Measurements from ENCODE around the gene EIF2S3B.

EIF2S3B gene

DNA sequence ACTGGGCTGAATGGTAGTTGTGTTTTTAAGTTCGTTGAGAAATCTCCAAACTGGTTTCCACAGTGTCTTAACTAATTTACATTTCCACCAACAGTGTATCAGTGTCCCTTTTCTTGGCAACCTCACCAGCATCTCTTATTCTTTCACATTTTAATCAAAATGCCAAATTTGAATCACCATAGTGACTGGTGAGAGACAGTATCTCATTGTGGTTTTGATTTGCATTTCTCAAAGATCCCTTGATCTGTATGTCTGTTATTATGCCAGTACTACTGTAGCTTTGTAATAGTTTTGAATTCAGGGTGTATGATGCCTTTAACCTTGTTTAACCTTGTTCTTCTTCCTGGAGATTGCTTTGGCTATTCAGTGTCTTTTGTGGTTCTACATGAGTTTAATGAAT, 2.2 kb upstream of the EIF2S3B start:
- H3K27ac ChIP-seq (ENCODE audit: low read depth, low read length) = no peak overlapping the region

GRCh38 chr12:10511756-10512355, 6.2 kb downstream of the EIF2S3B start:
- Histone ChIP-seq H3K9ac (ENCODE audit: low read depth, low read length) (no peak overlapping the region), H3K27ac (ENCODE audit: low read depth, low read length) (no peak overlapping the region), H3K4me3 (ENCODE audit: low read length) (no peak overlapping the region), H3K36me3 (ENCODE audit: insufficient read depth, low read length) (no peaks in the 10 kb centered on the region), H3K4me1 (ENCODE audit: insufficient read depth, low read length) (no peaks in the 10 kb centered on the region), H3K27me3 (ENCODE audit: insufficient read depth, low read length) (no peaks in the 10 kb centered on the region), H3K9me3 (ENCODE audit: insufficient read depth, low read depth, low read length) (no peaks in the 10 kb centered on the region)
- 83% methylated on average over 5 of the region's 5 CpGs for WGBS

More for the DNA sequence above, 2.2 kb upstream of the EIF2S3B start:
- Histone ChIP-seq H3K9me3 (ENCODE audit: insufficient read depth, low read depth, low read length) (no peaks in the 10 kb centered on the region), H3K4me1 (ENCODE audit: insufficient read depth, low read length) (no peaks in the 10 kb centered on the region), H3K4me3 (ENCODE audit: low read length) (no peak overlapping the region), H3K27me3 (ENCODE audit: insufficient read depth, low read length) (no peaks in the 10 kb centered on the region), H3K36me3 (ENCODE audit: insufficient read depth, low read length) (no peaks in the 10 kb centered on the region), H3K9ac (ENCODE audit: low read depth, low read length) (no peak overlapping the region)
- 100% methylated on average over 1 of the region's 1 CpG for WGBS

GRCh38 chr12:10512798-10513197, 7.1 kb downstream of the EIF2S3B start:
- H3K4me3 ChIP-seq (ENCODE audit: low read length) = no peak overlapping the region
- WGBS = 95% methylated on average over 3 of the region's 4 CpGs
- H3K27ac ChIP-seq (ENCODE audit: low read depth, low read length) = no peak overlapping the region
- no peaks in the 10 kb centered on the region for H3K27me3 ChIP-seq (ENCODE audit: insufficient read depth, low read length)
- H3K4me1 ChIP-seq (ENCODE audit: insufficient read depth, low read length) = no peaks in the 10 kb centered on the region
- no peak overlapping the region for H3K9ac ChIP-seq (ENCODE audit: low read depth, low read length)
- no peaks in the 10 kb centered on the region for H3K9me3 ChIP-seq (ENCODE audit: insufficient read depth, low read depth, low read length)
- no peaks in the 10 kb centered on the region for H3K36me3 ChIP-seq (ENCODE audit: insufficient read depth, low read length)

- 94% methylated on average over 2 of the region's 2 CpGs for WGBS
- H3K4me3 ChIP-seq (ENCODE audit: low read length) = no peak overlapping the region
- H3K4me1 ChIP-seq (ENCODE audit: insufficient read depth, low read length) = no peaks in the 10 kb centered on the region
- no peaks in the 10 kb centered on the region for H3K27me3 ChIP-seq (ENCODE audit: insufficient read depth, low read length)
- no peak overlapping the region for H3K9ac ChIP-seq (ENCODE audit: low read depth, low read length)
- H3K9me3 ChIP-seq (ENCODE audit: insufficient read depth, low read depth, low read length) = no peaks in the 10 kb centered on the region
- H3K27ac ChIP-seq (ENCODE audit: low read depth, low read length) = no peak overlapping the region
- H3K36me3 ChIP-seq (ENCODE audit: insufficient read depth, low read length) = no peaks in the 10 kb centered on the region
These were observed 15.9 kb downstream of the EIF2S3B start for GRCh38 chr12:10521555-10521954.

GRCh38 chr12:10528174-10528953, 22.7 kb downstream of the EIF2S3B start:
- WGBS = 88% methylated on average over 2 of the region's 2 CpGs
- Histone ChIP-seq H3K27me3 (ENCODE audit: insufficient read depth, low read length) (no peaks in the 10 kb centered on the region), H3K27ac (ENCODE audit: low read depth, low read length) (no peak overlapping the region), H3K9me3 (ENCODE audit: insufficient read depth, low read depth, low read length) (no peaks in the 10 kb centered on the region), H3K9ac (ENCODE audit: low read depth, low read length) (no peak overlapping the region), H3K4me3 (ENCODE audit: low read length) (no peak overlapping the region), H3K36me3 (ENCODE audit: insufficient read depth, low read length) (no peaks in the 10 kb centered on the region), H3K4me1 (ENCODE audit: insufficient read depth, low read length) (no peaks in the 10 kb centered on the region)

DNA sequence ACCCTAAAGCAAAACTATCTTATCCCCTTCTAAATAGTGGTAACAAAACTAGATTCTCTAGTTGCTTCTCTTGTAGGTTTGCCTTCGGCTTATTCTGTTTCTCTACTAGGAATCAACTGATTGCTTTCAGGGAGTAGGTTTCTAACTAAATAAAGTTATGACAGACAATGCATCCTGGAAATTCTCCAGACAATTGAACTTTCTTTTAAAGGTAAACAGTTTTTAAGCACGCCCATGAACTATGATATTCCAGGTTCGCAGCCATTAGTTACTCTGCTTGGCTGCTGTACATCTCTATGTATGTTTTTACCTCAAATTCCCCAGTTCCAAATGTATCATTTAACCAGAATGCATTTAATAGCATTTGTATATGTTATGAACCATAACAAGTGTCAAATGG, 23.9 kb downstream of the EIF2S3B start:
- Histone ChIP-seq H3K4me1 (ENCODE audit: insufficient read depth, low read length) (no peaks in the 10 kb centered on the region), H3K4me3 (ENCODE audit: low read length) (no peak overlapping the region), H3K27me3 (ENCODE audit: insufficient read depth, low read length) (no peaks in the 10 kb centered on the region), H3K27ac (ENCODE audit: low read depth, low read length) (no peak overlapping the region), H3K36me3 (ENCODE audit: insufficient read depth, low read length) (no peaks in the 10 kb centered on the region), H3K9me3 (ENCODE audit: insufficient read depth, low read depth, low read length) (no peaks in the 10 kb centered on the region), H3K9ac (ENCODE audit: low read depth, low read length) (no peak overlapping the region)
- WGBS = 94% methylated on average over 3 of the region's 3 CpGs

GRCh38 chr12:10537721-10538120, 32.0 kb downstream of the EIF2S3B start:
- no peaks in the 10 kb centered on the region for H3K9me3 ChIP-seq (ENCODE audit: insufficient read depth, low read depth, low read length)

GRCh38 chr12:10540776-10541205, 35.1 kb downstream of the EIF2S3B start:
- no CpG with 5 or more reads among the region's 2 CpGs for WGBS
- H3K4me3 ChIP-seq (ENCODE audit: low read length) = no peak overlapping the region
- H3K27me3 ChIP-seq (ENCODE audit: insufficient read depth, low read length) = no peaks in the 10 kb centered on the region
- no peaks in the 10 kb centered on the region for H3K36me3 ChIP-seq (ENCODE audit: insufficient read depth, low read length)
- H3K9me3 ChIP-seq (ENCODE audit: insufficient read depth, low read depth, low read length) = no peaks in the 10 kb centered on the region
- no peaks in the 10 kb centered on the region for H3K4me1 ChIP-seq (ENCODE audit: insufficient read depth, low read length)
- no peak overlapping the region for H3K27ac ChIP-seq (ENCODE audit: low read depth, low read length)
- no peak overlapping the region for H3K9ac ChIP-seq (ENCODE audit: low read depth, low read length)

More at GRCh38 chr12:10537721-10538120, 32.0 kb downstream of the EIF2S3B start:
- no peak overlapping the region for H3K4me3 ChIP-seq (ENCODE audit: low read length)
- H3K27me3 ChIP-seq (ENCODE audit: insufficient read depth, low read length) = no peaks in the 10 kb centered on the region
- H3K4me1 ChIP-seq (ENCODE audit: insufficient read depth, low read length) = no peaks in the 10 kb centered on the region
- 94% methylated on average over 3 of the region's 3 CpGs for WGBS
- no peak overlapping the region for H3K9ac ChIP-seq (ENCODE audit: low read depth, low read length)
- H3K27ac ChIP-seq (ENCODE audit: low read depth, low read length) = no peak overlapping the region
- H3K36me3 ChIP-seq (ENCODE audit: insufficient read depth, low read length) = no peaks in the 10 kb centered on the region

- Histone ChIP-seq H3K27ac (ENCODE audit: low read depth, low read length) (no peak overlapping the region), H3K27me3 (ENCODE audit: insufficient read depth, low read length) (no peaks in the 10 kb centered on the region), H3K9me3 (ENCODE audit: insufficient read depth, low read depth, low read length) (no peaks in the 10 kb centered on the region), H3K4me1 (ENCODE audit: insufficient read depth, low read length) (no peaks in the 10 kb centered on the region), H3K9ac (ENCODE audit: low read depth, low read length) (no peak overlapping the region), H3K4me3 (ENCODE audit: low read length) (no peak overlapping the region), H3K36me3 (ENCODE audit: insufficient read depth, low read length) (no peaks in the 10 kb centered on the region)
- 81% methylated on average over 7 of the region's 7 CpGs for WGBS
These were observed 37.8 kb downstream of the EIF2S3B start for GRCh38 chr12:10543499-10543898.

GRCh38 chr12:10551375-10551774, 45.7 kb downstream of the EIF2S3B start:
- Histone ChIP-seq H3K4me3 (ENCODE audit: low read length) (no peak overlapping the region), H3K27ac (ENCODE audit: low read depth, low read length) (no peak overlapping the region), H3K9me3 (ENCODE audit: insufficient read depth, low read depth, low read length) (no peaks in the 10 kb centered on the region), H3K9ac (ENCODE audit: low read depth, low read length) (no peak overlapping the region), H3K4me1 (ENCODE audit: insufficient read depth, low read length) (no peaks in the 10 kb centered on the region), H3K27me3 (ENCODE audit: insufficient read depth, low read length) (no peaks in the 10 kb centered on the region), H3K36me3 (ENCODE audit: insufficient read depth, low read length) (no peaks in the 10 kb centered on the region)
- 94% methylated on average over 25 of the region's 25 CpGs for WGBS

DNA sequence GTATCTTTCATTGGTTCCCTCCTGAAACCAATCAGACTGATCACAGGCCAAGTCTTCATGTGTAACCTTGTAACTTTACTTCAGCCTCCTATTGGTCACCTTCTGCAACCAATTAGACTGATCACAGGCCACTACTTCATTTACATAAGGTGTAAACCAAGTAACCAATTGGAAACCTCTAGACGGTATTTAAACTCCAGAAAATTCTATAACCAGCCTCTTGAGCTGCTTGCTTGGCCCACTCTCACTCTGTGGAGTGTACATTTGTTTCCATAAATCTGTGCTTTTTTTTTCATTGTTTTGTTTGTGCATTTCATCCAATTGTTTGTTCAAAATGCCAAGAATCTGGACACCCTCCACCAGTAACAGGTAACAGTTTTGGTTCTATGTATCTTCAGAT, 47.5 kb downstream of the EIF2S3B start:
- Histone ChIP-seq H3K9ac (ENCODE audit: low read depth, low read length) (no peak overlapping the region), H3K4me3 (ENCODE audit: low read length) (no peak overlapping the region), H3K4me1 (ENCODE audit: insufficient read depth, low read length) (peaks cover 10% of the 10 kb centered on the region), H3K27me3 (ENCODE audit: insufficient read depth, low read length) (no peaks in the 10 kb centered on the region), H3K27ac (ENCODE audit: low read depth, low read length) (no peak overlapping the region), H3K9me3 (ENCODE audit: insufficient read depth, low read depth, low read length) (no peaks in the 10 kb centered on the region), H3K36me3 (ENCODE audit: insufficient read depth, low read length) (no peaks in the 10 kb centered on the region)
- 81% methylated on average over 1 of the region's 1 CpG for WGBS
